Measurements from ENCODE around the gene CNP. TPM values are rescaled to one million over a fixed set of nuclear protein-coding genes. Genes with fewer than 3 reads are reported as not detected.
"Not testable (repeated sequence)": the region's sequence is repeated elsewhere in the genome, so short reads cannot be mapped to it uniquely, and the experiment has no call there.

Gene CNP
- total RNA-seq, 4 donors from 2014 or later, result 32.6 to 133 (median 54.2) TPM

- TF ChIP-seq EP300 (IDR thresholded peaks at IDR 0.05; ENCODE audit: low read depth), result no peak
- no peak for TF ChIP-seq POLR2AphosphoS5 (IDR thresholded peaks at IDR 0.05)
- TF ChIP-seq CTCF (IDR thresholded peaks at IDR 0.05), result no peak
- TF ChIP-seq POLR2A (IDR thresholded peaks at IDR 0.05), result no peak
- Histone ChIP-seq H3K27ac (peak overlapping the region; percentile 90 to 95 (median 92)), H3K9me3 (no peaks in the 10 kb centered on the region), H3K4me1 (peaks cover 28 to 62% (median 48%) of the 10 kb centered on the region in 4 donors), H3K4me3 (peak overlapping the region; percentile 81 to 92 (median 86)), H3K27me3 (no peaks in the 10 kb centered on the region), H3K36me3 (peaks cover 0 to 6% (median 0%) of the 10 kb centered on the region in 4 donors)
- intact Hi-C loops (cut with DNase I; ENCODE audit: low total_unique reads) (loop anchor here (10.0 kb wide), 1 partner anchor 53 kb away; the partner anchor contains the start of gene CNP), in situ Hi-C loops (cut with MboI; ENCODE audit: low pct_ligation_motif_present in 1 of 4, low pct_unique_long_range_greater_than_20kb in 1 of 4, low sequenced_read_pairs in 3 of 4) (no loop called here)
- DNase-seq, result no peak
- WGBS, 2 donors (ENCODE audit: low coverage in 1 of 2), result 11% methylated on average over 11 of the region's 11 CpGs; no CpG with 5 or more reads in 1 of the 2 donors
Observed at GRCh38 chr17:42017866-42018200, 51.2 kb downstream of the CNP start.

- in situ Hi-C loops (cut with MboI; ENCODE audit: low pct_ligation_motif_present in 1 of 4, low pct_unique_long_range_greater_than_20kb in 1 of 4, low sequenced_read_pairs in 3 of 4), result no loop called here
- Histone ChIP-seq H3K36me3 (peaks cover 0 to 10% (median 0%) of the 10 kb centered on the region in 4 donors), H3K27me3 (no peaks in the 10 kb centered on the region), H3K9me3 (no peaks in the 10 kb centered on the region), H3K27ac (peak overlapping the region; percentile 90 to 95 (median 92)), H3K4me3 (peak overlapping the region in 2 of 4 donors; percentile 83 to 92), H3K4me1 (peaks cover 28 to 57% (median 43%) of the 10 kb centered on the region in 4 donors)
- TF ChIP-seq CTCF (IDR thresholded peaks at IDR 0.05), result no peak
- TF ChIP-seq POLR2A (IDR thresholded peaks at IDR 0.05), result no peak
- no peak for TF ChIP-seq EP300 (IDR thresholded peaks at IDR 0.05; ENCODE audit: low read depth)
- TF ChIP-seq POLR2AphosphoS5 (IDR thresholded peaks at IDR 0.05), result no peak
- no peak for DNase-seq
- WGBS, 2 donors (ENCODE audit: low coverage in 1 of 2), result 28 to 42% methylated on average over 3 of the region's 3 CpGs
- intact Hi-C loops (cut with DNase I; ENCODE audit: low total_unique reads), result loop anchor here (10.0 kb wide), 1 partner anchor 54 kb away; the partner anchor contains the start of gene CNP
Observed at GRCh38 chr17:42018339-42018738, 51.7 kb downstream of the CNP start.

GRCh38 chr17:42018988-42019387 lies 52.4 kb downstream of the CNP start:
- DNase-seq, result no peak
- intact Hi-C loops (cut with DNase I; ENCODE audit: low total_unique reads) (loop anchor here (10.0 kb wide), 1 partner anchor 54 kb away; the partner anchor contains the start of gene CNP), in situ Hi-C loops (cut with MboI; ENCODE audit: low pct_ligation_motif_present in 1 of 4, low pct_unique_long_range_greater_than_20kb in 1 of 4, low sequenced_read_pairs in 3 of 4) (no loop called here)
- 89 to 93% methylated on average over 4 of the region's 4 CpGs for WGBS, 2 donors (ENCODE audit: low coverage in 1 of 2)
- H3K27me3 ChIP-seq, result no peaks in the 10 kb centered on the region
- TF ChIP-seq EP300 (IDR thresholded peaks at IDR 0.05; ENCODE audit: low read depth) (no peak), CTCF (IDR thresholded peaks at IDR 0.05) (no peak), POLR2A (IDR thresholded peaks at IDR 0.05) (no peak), POLR2AphosphoS5 (IDR thresholded peaks at IDR 0.05) (no peak)
- no peak overlapping the region for H3K27ac ChIP-seq
- peaks cover 28 to 53% (median 40%) of the 10 kb centered on the region in 4 donors for H3K4me1 ChIP-seq
- no peaks in the 10 kb centered on the region for H3K9me3 ChIP-seq
- H3K4me3 ChIP-seq, result no peak overlapping the region
- H3K36me3 ChIP-seq, result peaks cover 0 to 17% (median 1%) of the 10 kb centered on the region in 4 donors

- Histone ChIP-seq H3K27me3 (no peaks in the 10 kb centered on the region), H3K36me3 (peaks cover 0 to 17% (median 2%) of the 10 kb centered on the region in 4 donors), H3K4me1 (peaks cover 28 to 53% (median 43%) of the 10 kb centered on the region in 4 donors), H3K4me3 (peak within 1 kb of the TSS; percentile 85 to 97 (median 92)), H3K27ac (peak within 1 kb of the TSS; percentile 85 to 94 (median 90)), H3K9me3 (no peaks in the 10 kb centered on the region)
- TF ChIP-seq POLR2A (IDR thresholded peaks at IDR 0.05), result peak; percentile 71
- TF ChIP-seq CTCF (IDR thresholded peaks at IDR 0.05), result peak; percentile 92 to 95 (median 95)
- TF ChIP-seq EP300 (IDR thresholded peaks at IDR 0.05; ENCODE audit: low read depth), result no peak
- TF ChIP-seq POLR2AphosphoS5 (IDR thresholded peaks at IDR 0.05), result peak; percentile 55 to 80 (median 76)
- intact Hi-C loops (cut with DNase I; ENCODE audit: low total_unique reads) (loop anchor here (10.0 kb wide), 1 partner anchor 55 kb away; the partner anchor contains the start of gene CNP), in situ Hi-C loops (cut with MboI; ENCODE audit: low pct_ligation_motif_present in 1 of 4, low pct_unique_long_range_greater_than_20kb in 1 of 4, low sequenced_read_pairs in 3 of 4) (loop anchor here in 1 of 4 donors (5.0 kb wide), 1 partner anchor 93 kb away; the partner anchor contains the start of gene DHX58)
- WGBS, 2 donors (ENCODE audit: low coverage in 1 of 2), result 6% methylated on average over 48 of the region's 49 CpGs; no CpG with 5 or more reads in 1 of the 2 donors
- DNase-seq, result peak; percentile 96
Observed at GRCh38 chr17:42019509-42020404, 53.2 kb downstream of the CNP start, which contains the start of gene NKIRAS2. Gene NKIRAS2, plus strand, starts transcription at chr17:42020090. Its CDS starts 1,488 bp downstream, at chr17:42021578.

- in situ Hi-C loops (cut with MboI; ENCODE audit: low pct_ligation_motif_present in 1 of 4, low pct_unique_long_range_greater_than_20kb in 1 of 4, low sequenced_read_pairs in 3 of 4), result loop anchor here in 1 of 4 donors (5.0 kb wide), 1 partner anchor 91 kb away; the partner anchor contains the start of gene DHX58
- intact Hi-C loops (cut with DNase I; ENCODE audit: low total_unique reads), result not testable (repeated sequence)
- peak overlapping the region in 3 of 4 donors; percentile 87 to 94 (median 92) for H3K27ac ChIP-seq
Observed at GRCh38 chr17:42020845-42021244, 54.2 kb downstream of the CNP start.

More at GRCh38 chr17:42020845-42021244, 54.2 kb downstream of the CNP start:
- not testable (repeated sequence) for H3K9me3 ChIP-seq, DNase-seq, H3K27me3 ChIP-seq
- peaks cover 0 to 17% (median 2%) of the 10 kb centered on the region in 4 donors for H3K36me3 ChIP-seq
- H3K4me3 ChIP-seq, result peak overlapping the region in 3 of 4 donors; percentile 89 to 97 (median 95)
- H3K4me1 ChIP-seq, result peaks cover 23 to 49% (median 38%) of the 10 kb centered on the region in 4 donors
- WGBS, 2 donors (ENCODE audit: low coverage in 1 of 2), result 58 to 83% methylated on average over 1 to 8 of the region's 8 CpGs
